Measurements from ENCODE around the gene PAPPA2. TPM values are rescaled to one million over a fixed set of nuclear protein-coding genes. Genes with fewer than 3 reads are reported as not detected.
A peak's percentile ranks its signal among the peaks of the same experiment; 100 is the strongest.

Gene PAPPA2
- total and polyA plus RNA-seq, 9 of the 15 experiments (the other 6 are each of a cell fraction or from before 2014, with no cell fraction given): 0.01 to 0.15 (median 0.05) TPM; not detected in 2

GRCh38 chr1:176517484-176517883, 54.5 kb downstream of the PAPPA2 start (continued):
- TF ChIP-seq ZNF121 (CRISPR knock-in tag; conservative IDR thresholded peaks at IDR 0.05) (no peak), SNIP1 (IDR thresholded peaks at IDR 0.05; ENCODE audit: low read depth) (no peak), BACH1 (tag; IDR thresholded peaks at IDR 0.05) (no peak), NFATC3 (IDR thresholded peaks at IDR 0.05) (no peak), ZNF23 (CRISPR knock-in tag; IDR thresholded peaks at IDR 0.05) (no peak), YBX1 (IDR thresholded peaks at IDR 0.05) (no peak), JUND (IDR thresholded peaks at IDR 0.05; ENCODE audit: borderline replicate concordance, low read depth, low read length) (peak; percentile 71; the same call in 1 of the 2 replicates), JUND (tag; IDR thresholded peaks at IDR 0.05; ENCODE audit: borderline replicate concordance, low read depth, low read length) (peak; percentile 80; the same call in 2 of the 3 replicates), ZNF133 (CRISPR knock-in tag; IDR thresholded peaks at IDR 0.05) (no peak), ZKSCAN8 (CRISPR knock-in tag; IDR thresholded peaks at IDR 0.05) (no peak), ZNF143 (CRISPR knock-in tag; IDR thresholded peaks at IDR 0.05) (no peak), CBFA2T2 (conservative IDR thresholded peaks at IDR 0.05) (peak; percentile 17; the same call in 1 of the 2 replicates), ZSCAN32 (CRISPR knock-in tag; IDR thresholded peaks at IDR 0.05) (no peak), SMARCE1 (IDR thresholded peaks at IDR 0.05) (peak; percentile 23; the same call in 1 of the 2 replicates), CHCHD3 (CRISPR knock-in tag; IDR thresholded peaks at IDR 0.05) (no peak), ELF4 (CRISPR knock-in tag; IDR thresholded peaks at IDR 0.05) (no peak), NR2C1 (IDR thresholded peaks at IDR 0.05) (no peak), NR2C1 (tag; IDR thresholded peaks at IDR 0.05) (no peak), RNF2 (IDR thresholded peaks at IDR 0.05) (no peak), U2AF1 (optimal IDR thresholded peaks at IDR 0.05; ENCODE audit: low read depth, low read length) (no peak), L3MBTL2 (IDR thresholded peaks at IDR 0.05) (peak; percentile 12; the same call in 1 of the 2 replicates), ZFP30 (CRISPR knock-in tag; IDR thresholded peaks at IDR 0.05; ENCODE audit: borderline replicate concordance) (no peak), ZNF232 (CRISPR knock-in tag; IDR thresholded peaks at IDR 0.05) (no peak)
- TF ChIP-seq, protein P1, sequence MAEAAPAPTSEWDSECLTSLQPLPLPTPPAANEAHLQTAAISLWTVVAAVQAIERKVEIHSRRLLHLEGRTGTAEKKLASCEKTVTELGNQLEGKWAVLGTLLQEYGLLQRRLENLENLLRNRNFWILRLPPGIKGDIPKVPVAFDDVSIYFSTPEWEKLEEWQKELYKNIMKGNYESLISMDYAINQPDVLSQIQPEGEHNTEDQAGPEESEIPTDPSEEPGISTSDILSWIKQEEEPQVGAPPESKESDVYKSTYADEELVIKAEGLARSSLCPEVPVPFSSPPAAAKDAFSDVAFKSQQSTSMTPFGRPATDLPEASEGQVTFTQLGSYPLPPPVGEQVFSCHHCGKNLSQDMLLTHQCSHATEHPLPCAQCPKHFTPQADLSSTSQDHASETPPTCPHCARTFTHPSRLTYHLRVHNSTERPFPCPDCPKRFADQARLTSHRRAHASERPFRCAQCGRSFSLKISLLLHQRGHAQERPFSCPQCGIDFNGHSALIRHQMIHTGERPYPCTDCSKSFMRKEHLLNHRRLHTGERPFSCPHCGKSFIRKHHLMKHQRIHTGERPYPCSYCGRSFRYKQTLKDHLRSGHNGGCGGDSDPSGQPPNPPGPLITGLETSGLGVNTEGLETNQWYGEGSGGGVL (CRISPR knock-in tag; IDR thresholded peaks at IDR 0.05): no peak
- TF ChIP-seq, protein P2, sequence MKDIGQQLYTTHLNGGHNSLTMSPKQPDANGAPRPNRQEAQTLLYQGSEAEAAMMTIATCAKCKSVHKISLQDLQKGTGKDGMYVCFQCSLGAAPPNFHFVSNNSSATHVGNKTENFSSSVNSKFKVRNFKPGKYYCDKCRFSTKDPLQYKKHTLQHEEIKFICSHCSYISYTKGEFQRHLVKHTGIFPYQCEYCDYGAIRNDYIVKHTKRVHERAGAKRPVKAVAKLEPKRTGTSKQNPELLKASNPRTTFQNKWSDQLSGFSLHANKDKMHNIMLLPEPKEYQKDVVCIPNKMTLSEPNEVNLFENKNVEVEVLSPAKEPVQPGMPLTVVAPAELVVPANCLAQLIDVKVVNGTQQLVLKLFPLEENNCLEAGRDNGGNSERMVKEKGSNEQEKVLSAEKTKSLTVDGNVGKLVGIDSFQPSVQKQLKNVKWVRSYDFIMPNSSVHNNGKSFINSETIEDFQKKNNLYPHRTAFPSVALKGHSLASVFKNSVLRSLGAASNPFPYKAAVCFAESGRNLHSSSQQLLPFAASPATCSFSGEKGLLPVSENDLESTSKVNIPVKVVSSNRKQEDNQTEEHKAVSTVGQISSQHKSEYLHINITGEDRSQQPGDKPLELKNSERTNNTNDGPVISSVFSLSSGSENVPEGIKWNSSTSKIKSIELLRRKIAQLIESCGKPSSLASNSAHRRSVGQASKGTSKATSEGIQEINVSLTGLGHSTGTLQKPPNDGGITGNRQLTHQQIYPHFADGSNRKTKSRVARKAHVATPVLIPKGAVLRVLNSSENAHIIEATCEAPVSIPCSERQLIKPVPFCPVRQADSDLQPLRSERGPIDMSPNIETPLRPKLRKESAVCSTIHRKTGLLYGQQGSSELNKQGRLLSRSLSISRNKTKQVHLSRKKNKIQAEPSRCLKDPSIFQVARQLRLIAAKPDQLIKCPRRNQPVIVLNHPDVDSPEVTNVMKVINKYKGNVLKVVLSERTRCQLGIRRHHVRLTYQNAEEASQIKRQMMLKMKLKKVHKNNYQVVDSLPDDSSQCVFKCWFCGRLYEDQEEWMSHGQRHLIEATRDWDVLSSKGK (CRISPR knock-in tag; IDR thresholded peaks at IDR 0.05): no peak
